OCI-LY3 (cell line): ENCODE measurements around the gene CHRM5.

Experiments
- EZH2phosphoT487 ChIP-seq: fragments of 200-600 bp; shearing (Covaris generic); IDR thresholded peaks from 2 replicates; pipeline ENCODE4 v1.6.1; 2018; ENCODE audit warnings: antibody characterized with exemption, mixed run types, low read depth
- TF ChIP-seq, protein P1 (sequence below): fragments of 200-600, 300-600 bp; sonication (generic); IDR thresholded peaks from 2 replicates; pipeline ENCODE4 v1.5.1; 2014; ENCODE audit warnings: antibody characterized with exemption, low read length, low read depth

DNA sequence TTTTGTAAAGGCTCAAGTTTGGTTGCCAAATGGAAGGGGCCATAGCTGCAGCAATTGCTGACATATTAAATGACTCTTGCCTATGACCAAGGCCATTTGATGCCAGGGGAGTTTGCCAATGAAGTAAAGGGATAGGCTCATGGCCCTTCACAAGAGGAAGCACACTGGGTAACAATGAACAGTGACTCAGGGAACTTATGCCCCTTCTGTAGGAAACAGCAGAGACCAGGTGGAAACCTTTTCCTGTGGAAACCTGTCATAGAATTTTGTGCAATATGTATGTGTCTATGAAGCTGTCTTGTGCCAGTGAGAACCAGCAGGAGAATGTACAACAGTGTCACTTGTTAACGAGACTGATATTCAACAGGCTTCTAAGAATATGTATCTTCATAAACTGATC, 96.1 kb downstream of the CHRM5 start:
- TF ChIP-seq, protein P1, sequence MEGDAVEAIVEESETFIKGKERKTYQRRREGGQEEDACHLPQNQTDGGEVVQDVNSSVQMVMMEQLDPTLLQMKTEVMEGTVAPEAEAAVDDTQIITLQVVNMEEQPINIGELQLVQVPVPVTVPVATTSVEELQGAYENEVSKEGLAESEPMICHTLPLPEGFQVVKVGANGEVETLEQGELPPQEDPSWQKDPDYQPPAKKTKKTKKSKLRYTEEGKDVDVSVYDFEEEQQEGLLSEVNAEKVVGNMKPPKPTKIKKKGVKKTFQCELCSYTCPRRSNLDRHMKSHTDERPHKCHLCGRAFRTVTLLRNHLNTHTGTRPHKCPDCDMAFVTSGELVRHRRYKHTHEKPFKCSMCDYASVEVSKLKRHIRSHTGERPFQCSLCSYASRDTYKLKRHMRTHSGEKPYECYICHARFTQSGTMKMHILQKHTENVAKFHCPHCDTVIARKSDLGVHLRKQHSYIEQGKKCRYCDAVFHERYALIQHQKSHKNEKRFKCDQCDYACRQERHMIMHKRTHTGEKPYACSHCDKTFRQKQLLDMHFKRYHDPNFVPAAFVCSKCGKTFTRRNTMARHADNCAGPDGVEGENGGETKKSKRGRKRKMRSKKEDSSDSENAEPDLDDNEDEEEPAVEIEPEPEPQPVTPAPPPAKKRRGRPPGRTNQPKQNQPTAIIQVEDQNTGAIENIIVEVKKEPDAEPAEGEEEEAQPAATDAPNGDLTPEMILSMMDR = no peak
- no peak for TF ChIP-seq EZH2phosphoT487
